HAP-1 (cell line): ENCODE data around the gene C16orf89.
"Not testable (repeated sequence)": the region's sequence is repeated elsewhere in the genome, so short reads cannot be mapped to it uniquely, and the experiment has no call there.

ENCODE experiments used
- DNase-seq, 2 experiments: peaks; one replicate each; pipeline ENCODE4 v3.0.0-alpha.2; 2016 to 2020; ENCODE audit warnings: low spot score in 2 of 2
- H3K27me3 ChIP-seq: fragments of 250-450 bp; sonication (Bioruptor Pico); 2 replicates; pipeline ENCODE4 v1.5.1; 2020; ENCODE audit warnings: low read depth, mild to moderate bottlenecking, moderate library complexity
- H3K36me3 ChIP-seq: fragments of 250-450 bp; sonication (Bioruptor Pico); replicated peaks from 2 replicates; pipeline ENCODE4 v1.5.1; 2020; ENCODE audit warnings: mild to moderate bottlenecking
- H3K4me1 ChIP-seq: fragments of 250-450 bp; sonication (Bioruptor Pico); 2 replicates; pipeline ENCODE4 v1.5.1; 2020; ENCODE audit warnings: mild to moderate bottlenecking
- H3K4me3 ChIP-seq: fragments of 250-450 bp; sonication (Bioruptor Pico); 2 replicates; pipeline ENCODE4 v1.5.1; 2020; ENCODE audit warnings: mild to moderate bottlenecking, moderate library complexity
- H3K9me3 ChIP-seq: fragments of 250-450 bp; sonication (Bioruptor Pico); 2 replicates; pipeline ENCODE4 v1.5.1; 2020; ENCODE audit warnings: mild to moderate bottlenecking, moderate library complexity
- in situ Hi-C: fragments of 300-500 bp; cut with MboI; formaldehyde crosslinking; loops from 3 replicates; pipeline ENCODE4 v1.14.3; 2020; ENCODE audit warnings: low sequenced_read_pairs, inconsistent platforms, mixed read lengths

The C16orf89 gene

DNA sequence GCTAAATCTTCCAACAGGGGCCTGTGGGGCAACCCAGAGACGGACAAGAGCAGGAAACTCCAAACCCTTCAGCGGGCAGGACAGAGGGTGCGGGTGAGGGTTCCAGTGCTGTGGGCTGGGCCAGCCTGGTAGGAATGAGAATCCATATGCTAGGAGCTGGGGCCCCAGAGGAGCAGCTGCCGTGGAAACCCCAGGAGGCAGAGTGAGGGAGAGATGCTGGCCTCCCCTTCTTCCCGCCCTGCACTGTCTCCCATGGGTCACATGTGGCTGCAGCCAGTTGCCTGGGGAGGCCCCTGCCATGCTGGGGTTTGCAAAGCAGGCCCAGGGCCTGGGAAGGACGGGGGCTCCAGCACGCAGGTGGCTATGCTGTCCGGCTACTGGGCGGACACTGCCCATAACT, 27.3 kb upstream of the C16orf89 start:
- H3K9me3 ChIP-seq, H3K36me3 ChIP-seq, in situ Hi-C loops, DNase-seq, H3K4me1 ChIP-seq, H3K4me3 ChIP-seq, H3K27me3 ChIP-seq: not testable (repeated sequence)

DNA sequence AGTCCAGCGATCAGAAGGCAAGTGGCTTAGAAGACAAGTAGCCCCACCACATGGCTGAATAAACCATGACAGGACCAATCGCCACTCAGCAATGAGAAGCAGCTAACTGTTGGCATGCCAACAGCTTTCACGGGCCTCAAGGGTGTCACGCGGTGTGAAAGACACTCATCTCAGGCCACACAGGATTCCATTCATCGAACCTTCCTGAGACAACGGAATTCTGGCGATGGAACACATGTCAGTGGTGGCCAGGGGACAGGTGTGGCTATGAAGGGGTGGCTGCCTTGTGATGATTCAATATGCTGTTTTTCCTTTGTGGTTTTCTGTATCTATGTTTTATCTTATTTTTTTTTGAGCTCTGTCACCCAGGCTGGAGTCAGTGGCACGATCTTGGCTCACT, 24.8 kb upstream of the C16orf89 start:
- DNase-seq, in situ Hi-C loops, H3K9me3 ChIP-seq, H3K4me3 ChIP-seq, H3K36me3 ChIP-seq, H3K4me1 ChIP-seq, H3K27me3 ChIP-seq: not testable (repeated sequence)

DNA sequence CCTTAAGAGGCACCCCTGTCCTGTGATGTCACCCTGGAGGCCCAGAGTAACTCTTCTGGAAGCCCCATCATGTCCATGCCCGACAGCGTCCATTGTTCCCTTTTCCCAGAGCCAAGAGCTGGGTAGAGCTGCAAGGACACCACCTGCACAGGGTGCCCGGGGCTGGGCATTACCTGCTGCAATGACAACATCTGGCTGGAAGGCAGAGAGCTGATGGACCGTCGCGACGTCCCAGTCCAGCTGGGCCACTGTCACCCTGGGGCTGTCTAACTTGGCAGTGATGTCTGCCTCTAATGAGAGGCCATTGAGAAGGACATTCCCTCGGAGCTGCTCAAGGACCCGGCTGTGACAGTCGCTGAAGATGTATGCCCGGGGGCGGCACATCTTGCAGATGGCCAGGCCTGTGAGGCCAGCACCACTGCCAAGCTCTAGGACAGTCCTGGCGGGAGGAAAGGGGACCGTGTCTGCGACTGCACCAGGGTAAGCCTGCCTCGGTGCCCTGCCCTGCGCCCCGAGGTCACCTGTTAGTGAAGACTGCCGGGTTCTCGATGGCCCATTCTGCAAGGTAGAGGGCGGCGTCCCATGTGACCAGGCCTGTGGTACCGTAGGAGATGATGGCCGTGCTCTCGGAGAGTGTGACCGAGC, 24.3 kb upstream of the C16orf89 start:
- H3K27me3 ChIP-seq, H3K36me3 ChIP-seq, in situ Hi-C loops: not testable (repeated sequence)

GRCh38 chr16:5088936-5089335, 23.2 kb upstream of the C16orf89 start:
- in situ Hi-C loops, H3K9me3 ChIP-seq, H3K27me3 ChIP-seq, H3K4me1 ChIP-seq, H3K36me3 ChIP-seq, H3K4me3 ChIP-seq, DNase-seq: not testable (repeated sequence)

More for the DNA sequence above, 24.3 kb upstream of the C16orf89 start:
- H3K4me1 ChIP-seq, DNase-seq, H3K4me3 ChIP-seq, H3K9me3 ChIP-seq: not testable (repeated sequence)

GRCh38 chr16:5088086-5088790, 22.5 kb upstream of the C16orf89 start:
- in situ Hi-C loops, H3K36me3 ChIP-seq, H3K9me3 ChIP-seq: not testable (repeated sequence)

GRCh38 chr16:5085716-5086115, 20.0 kb upstream of the C16orf89 start:
- DNase-seq, H3K27me3 ChIP-seq, H3K4me1 ChIP-seq, H3K9me3 ChIP-seq, in situ Hi-C loops, H3K36me3 ChIP-seq, H3K4me3 ChIP-seq: not testable (repeated sequence)

More at GRCh38 chr16:5088086-5088790, 22.5 kb upstream of the C16orf89 start:
- not testable (repeated sequence) for H3K4me3 ChIP-seq, DNase-seq, H3K27me3 ChIP-seq, H3K4me1 ChIP-seq

GRCh38 chr16:5084802-5085201, 19.0 kb upstream of the C16orf89 start:
- DNase-seq, result peak; percentile 28 to 78

GRCh38 chr16:5084099-5084731, 18.5 kb upstream of the C16orf89 start:
- H3K27me3 ChIP-seq, H3K36me3 ChIP-seq, H3K4me3 ChIP-seq, H3K4me1 ChIP-seq, H3K9me3 ChIP-seq, in situ Hi-C loops, DNase-seq: not testable (repeated sequence)

More at GRCh38 chr16:5084802-5085201, 19.0 kb upstream of the C16orf89 start:
- H3K27me3 ChIP-seq, H3K4me1 ChIP-seq, in situ Hi-C loops, H3K36me3 ChIP-seq, H3K9me3 ChIP-seq, H3K4me3 ChIP-seq: not testable (repeated sequence)

- DNase-seq, in situ Hi-C loops, H3K4me3 ChIP-seq, H3K4me1 ChIP-seq, H3K27me3 ChIP-seq, H3K9me3 ChIP-seq, H3K36me3 ChIP-seq: not testable (repeated sequence)
Measured at GRCh38 chr16:5083646-5084045, 17.9 kb upstream of the C16orf89 start.

GRCh38 chr16:5080996-5081395, 15.2 kb upstream of the C16orf89 start:
- H3K36me3 ChIP-seq, H3K9me3 ChIP-seq, H3K4me3 ChIP-seq, H3K27me3 ChIP-seq, DNase-seq, H3K4me1 ChIP-seq, in situ Hi-C loops: not testable (repeated sequence)

- DNase-seq, H3K4me1 ChIP-seq, H3K27me3 ChIP-seq, in situ Hi-C loops, H3K4me3 ChIP-seq, H3K9me3 ChIP-seq: not testable (repeated sequence)
- H3K36me3 ChIP-seq, result peaks cover 11% of the 10 kb centered on the region
Measured at GRCh38 chr16:5080461-5080860, 14.7 kb upstream of the C16orf89 start.

DNA sequence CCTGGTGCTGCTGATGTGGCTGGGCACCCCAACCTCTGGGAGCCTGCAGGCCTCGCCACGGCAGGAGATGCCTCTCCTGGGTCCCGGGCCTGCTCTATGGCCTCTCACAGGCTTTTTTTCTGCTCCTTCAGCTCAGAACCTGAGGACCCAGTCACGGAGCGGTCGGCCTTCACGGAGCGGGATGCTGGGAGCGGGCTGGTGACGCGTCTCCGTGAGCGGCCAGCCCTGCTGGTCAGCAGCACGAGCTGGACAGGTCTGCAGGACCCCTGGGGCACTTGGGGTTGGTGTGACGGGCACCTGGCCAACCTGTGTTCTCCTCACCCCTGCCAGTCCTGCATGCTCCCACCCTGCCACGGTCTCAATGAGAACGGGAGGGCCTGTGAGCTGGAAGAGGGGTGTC, 12.9 kb upstream of the C16orf89 start:
- no peak overlapping the region for H3K4me3 ChIP-seq
- no peaks in the 10 kb centered on the region for H3K27me3 ChIP-seq
- peaks cover 14% of the 10 kb centered on the region for H3K36me3 ChIP-seq
- no peaks in the 10 kb centered on the region for H3K4me1 ChIP-seq
- H3K9me3 ChIP-seq, result no peaks in the 10 kb centered on the region
- in situ Hi-C loops, result no loop called here
- DNase-seq, result no peak

DNA sequence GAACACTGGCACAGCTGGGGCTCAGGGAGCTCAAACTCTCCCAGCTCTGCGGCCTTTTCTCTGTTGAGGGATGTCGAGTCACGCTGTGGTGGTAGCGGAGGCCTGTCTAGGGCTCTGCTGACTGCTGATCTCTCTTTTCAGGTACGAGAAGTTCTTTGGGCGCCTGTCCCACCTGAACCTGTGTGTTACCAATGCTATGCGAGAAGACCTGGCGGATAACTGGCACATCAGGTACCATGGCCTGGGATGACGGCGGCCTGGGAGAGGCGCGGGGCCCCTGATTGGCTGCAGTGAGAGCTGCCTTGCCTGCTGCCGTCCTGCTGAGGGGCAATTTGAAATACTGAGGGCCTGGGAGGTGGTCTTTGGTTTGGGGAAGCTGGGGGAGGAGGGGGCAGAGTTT, 11.5 kb upstream of the C16orf89 start:
- in situ Hi-C loops, result no loop called here
- H3K4me1 ChIP-seq, result no peaks in the 10 kb centered on the region; the same call in 1 of the 2 replicates
- DNase-seq, result no peak
- no peaks in the 10 kb centered on the region for H3K27me3 ChIP-seq
- H3K36me3 ChIP-seq, result peaks cover 14% of the 10 kb centered on the region
- H3K9me3 ChIP-seq, result no peaks in the 10 kb centered on the region
- no peak overlapping the region for H3K4me3 ChIP-seq

- no peaks in the 10 kb centered on the region for H3K9me3 ChIP-seq
- in situ Hi-C loops, result no loop called here
- DNase-seq, result no peak
- peaks cover 3% of the 10 kb centered on the region; the same call in 1 of the 2 replicates for H3K4me1 ChIP-seq
- H3K36me3 ChIP-seq, result peaks cover 14% of the 10 kb centered on the region
- no peaks in the 10 kb centered on the region for H3K27me3 ChIP-seq
- no peak overlapping the region for H3K4me3 ChIP-seq
Measured at GRCh38 chr16:5075637-5076036, 9.9 kb upstream of the C16orf89 start.
